HG03342 (cell line): ENCODE data around the gene SDHAF3.

ENCODE experiments used
- ATAC-seq: cut with Tn5 transposase; IDR thresholded peaks from one replicate; pipeline ENCODE4 v1.9.1; 2021; ENCODE audit warnings: mild to moderate bottlenecking, moderate library complexity; ENCODE audit not compliant: unreplicated experiment

The SDHAF3 gene

GRCh38 chr7:97215556-97215955 is 98.1 kb downstream of the SDHAF3 start:
- no peak for ATAC-seq

- ATAC-seq: no peak
Observed at GRCh38 chr7:97218767-97219166, 101.3 kb downstream of the SDHAF3 start.

GRCh38 chr7:97219237-97219636 is 101.7 kb downstream of the SDHAF3 start:
- ATAC-seq: no peak

- ATAC-seq: no peak
Observed at GRCh38 chr7:97224316-97224715, 106.8 kb downstream of the SDHAF3 start.

- ATAC-seq: peak; percentile 98
Observed at GRCh38 chr7:97226541-97226940, 109.0 kb downstream of the SDHAF3 start.
